Brain microvascular endothelial cell (primary cell): ENCODE data around the gene CSF2RB.

Experiments used
- DNase-seq: peaks from one replicate; pipeline ENCODE4 v3.0.0-alpha.2; 2020
- H3K27ac ChIP-seq: fragments of 250-450 bp; sonication (Bioruptor Pico); 2 replicates; pipeline ENCODE4 v1.5.1; 2020; ENCODE audit warnings: mild to moderate bottlenecking, moderate library complexity
- H3K27me3 ChIP-seq: fragments of 250-450 bp; sonication (Bioruptor Pico); replicated peaks from 2 replicates; pipeline ENCODE4 v1.5.1; 2020; ENCODE audit warnings: mild to moderate bottlenecking
- H3K36me3 ChIP-seq: fragments of 250-450 bp; sonication (Bioruptor Pico); replicated peaks from 2 replicates; pipeline ENCODE4 v1.5.1; 2020; ENCODE audit warnings: mild to moderate bottlenecking
- H3K4me3 ChIP-seq: 2 replicates; pipeline ENCODE4 v1.5.1; 2011; ENCODE audit warnings: low read depth, mild to moderate bottlenecking, control low read depth, low read length, moderate library complexity
- CTCF ChIP-seq: IDR thresholded peaks from 2 replicates; pipeline ENCODE4 v1.5.1; 2011; ENCODE audit warnings: low read depth, mild to moderate bottlenecking, moderate library complexity, low read length, control low read depth, inconsistent platforms; ENCODE audit errors: missing control alignments
- in situ Hi-C: cut with HindIII; loops from 2 replicates; pipeline ENCODE4 v1.10.0; 2017; ENCODE audit warnings: low sequenced_read_pairs, low pct_ligation_motif_present

CSF2RB gene

GRCh38 chr22:36926721-36927435 lies 13.4 kb downstream of the CSF2RB start:
- in situ Hi-C loops: no loop called here
- TF ChIP-seq CTCF: no peak
- Histone ChIP-seq H3K4me3 (no peak overlapping the region), H3K36me3 (no peaks in the 10 kb centered on the region), H3K27me3 (peaks cover 6% of the 10 kb centered on the region), H3K27ac (no peak overlapping the region)
- no peak for DNase-seq

GRCh38 chr22:36927671-36928070 lies 14.2 kb downstream of the CSF2RB start:
- no peak overlapping the region for H3K27ac ChIP-seq
- TF ChIP-seq CTCF: no peak
- no peak for DNase-seq
- H3K27me3 ChIP-seq: peaks cover 6% of the 10 kb centered on the region
- H3K36me3 ChIP-seq: no peaks in the 10 kb centered on the region
- in situ Hi-C loops: no loop called here
- H3K4me3 ChIP-seq: no peak overlapping the region

GRCh38 chr22:36928196-36928595 lies 14.8 kb downstream of the CSF2RB start:
- H3K36me3 ChIP-seq: no peaks in the 10 kb centered on the region

GRCh38 chr22:36928786-36929535 lies 15.5 kb downstream of the CSF2RB start:
- Histone ChIP-seq H3K27me3 (peaks cover 6% of the 10 kb centered on the region), H3K27ac (no peak overlapping the region), H3K36me3 (no peaks in the 10 kb centered on the region), H3K4me3 (no peak overlapping the region)
- no peak for DNase-seq
- TF ChIP-seq CTCF: no peak
- in situ Hi-C loops: no loop called here

More at GRCh38 chr22:36928196-36928595, 14.8 kb downstream of the CSF2RB start:
- DNase-seq: no peak
- TF ChIP-seq CTCF: no peak
- H3K27ac ChIP-seq: no peak overlapping the region
- no peak overlapping the region for H3K4me3 ChIP-seq
- peaks cover 6% of the 10 kb centered on the region for H3K27me3 ChIP-seq
- in situ Hi-C loops: no loop called here

GRCh38 chr22:36929621-36930020 lies 16.2 kb downstream of the CSF2RB start:
- no peak for DNase-seq
- H3K27ac ChIP-seq: no peak overlapping the region
- in situ Hi-C loops: no loop called here
- no peaks in the 10 kb centered on the region for H3K36me3 ChIP-seq
- peaks cover 6% of the 10 kb centered on the region for H3K27me3 ChIP-seq
- H3K4me3 ChIP-seq: no peak overlapping the region
- no peak for TF ChIP-seq CTCF
